Measurements from ENCODE around the gene TDRD1. TPM values are rescaled to one million over a fixed set of nuclear protein-coding genes. Genes with fewer than 3 reads are reported as not detected.

The TDRD1 gene
- total and polyA plus RNA-seq, 2 donors from 2014 or later = 0.88 TPM; not detected in 1

DNA sequence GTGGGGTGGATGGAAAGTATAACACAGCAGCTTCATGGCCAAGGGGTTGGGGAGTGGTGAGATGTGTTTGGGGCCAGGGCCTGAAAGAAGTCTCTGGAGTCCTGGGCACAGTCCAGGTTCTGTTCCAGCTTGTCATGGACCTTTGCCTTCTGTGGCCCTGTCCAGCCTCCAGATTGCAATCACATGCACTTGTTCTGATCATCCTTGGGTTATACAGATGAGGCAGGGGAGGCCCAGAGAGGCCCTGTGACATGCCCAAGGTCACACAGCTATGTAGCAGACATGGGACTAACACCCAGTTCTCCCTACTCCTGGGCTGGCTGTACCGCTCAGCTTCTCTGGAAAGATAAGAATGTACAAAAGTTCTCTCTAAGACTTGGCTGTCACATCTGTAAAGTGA is 71.6 kb downstream of the TDRD1 start:
- intact Hi-C loops (cut with DNase I) = no loop called here

DNA sequence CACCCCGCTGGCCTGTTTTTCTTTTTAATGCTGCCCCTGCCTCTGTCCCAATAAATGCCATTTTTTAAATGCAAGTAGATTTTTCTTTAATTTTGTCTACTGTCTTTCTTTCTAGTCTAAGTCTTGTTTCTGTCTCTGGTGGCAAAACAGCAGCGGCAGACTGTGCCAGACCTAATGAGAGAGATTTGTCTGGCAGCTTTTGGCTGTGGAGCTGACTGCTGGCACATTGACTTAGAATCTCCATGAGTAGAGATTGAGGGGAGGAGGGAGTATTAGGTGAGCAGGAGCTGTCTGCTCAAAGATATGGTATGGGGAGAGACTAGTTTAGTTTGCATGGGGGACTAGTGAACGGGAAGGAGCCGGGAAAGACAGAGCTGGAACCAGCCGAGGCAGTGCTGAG is 72.9 kb downstream of the TDRD1 start:
- no peaks in the 10 kb centered on the region for H3K36me3 ChIP-seq (ENCODE audit: control insufficient read depth in 2 of 3, insufficient read depth in 3 of 3, low read length in 3 of 3)
- H3K9me3 ChIP-seq (ENCODE audit: control insufficient read depth in 2 of 3, insufficient read depth in 1 of 3, low read length in 3 of 3) = no peaks in the 10 kb centered on the region
- H3K9ac ChIP-seq (ENCODE audit: low read length in 3 of 3) = no peak overlapping the region
- TF ChIP-seq, protein P1, sequence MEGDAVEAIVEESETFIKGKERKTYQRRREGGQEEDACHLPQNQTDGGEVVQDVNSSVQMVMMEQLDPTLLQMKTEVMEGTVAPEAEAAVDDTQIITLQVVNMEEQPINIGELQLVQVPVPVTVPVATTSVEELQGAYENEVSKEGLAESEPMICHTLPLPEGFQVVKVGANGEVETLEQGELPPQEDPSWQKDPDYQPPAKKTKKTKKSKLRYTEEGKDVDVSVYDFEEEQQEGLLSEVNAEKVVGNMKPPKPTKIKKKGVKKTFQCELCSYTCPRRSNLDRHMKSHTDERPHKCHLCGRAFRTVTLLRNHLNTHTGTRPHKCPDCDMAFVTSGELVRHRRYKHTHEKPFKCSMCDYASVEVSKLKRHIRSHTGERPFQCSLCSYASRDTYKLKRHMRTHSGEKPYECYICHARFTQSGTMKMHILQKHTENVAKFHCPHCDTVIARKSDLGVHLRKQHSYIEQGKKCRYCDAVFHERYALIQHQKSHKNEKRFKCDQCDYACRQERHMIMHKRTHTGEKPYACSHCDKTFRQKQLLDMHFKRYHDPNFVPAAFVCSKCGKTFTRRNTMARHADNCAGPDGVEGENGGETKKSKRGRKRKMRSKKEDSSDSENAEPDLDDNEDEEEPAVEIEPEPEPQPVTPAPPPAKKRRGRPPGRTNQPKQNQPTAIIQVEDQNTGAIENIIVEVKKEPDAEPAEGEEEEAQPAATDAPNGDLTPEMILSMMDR (IDR thresholded peaks at IDR 0.05; ENCODE audit: borderline replicate concordance, extremely low read depth, insufficient read depth) = no peak
- FAIRE-seq = no peak
- no peaks in the 10 kb centered on the region for H3K4me1 ChIP-seq (ENCODE audit: control insufficient read depth in 2 of 3, insufficient read depth in 2 of 3, low read depth in 1 of 3, low read length in 3 of 3)
- no peak overlapping the region for H3K27ac ChIP-seq (ENCODE audit: low read depth in 2 of 2, low read length in 2 of 2)
- H3K4me3 ChIP-seq (ENCODE audit: low read length in 3 of 3) = no peak overlapping the region
- no peaks in the 10 kb centered on the region for H3K27me3 ChIP-seq (ENCODE audit: control insufficient read depth, insufficient read depth, low read length)
- no peak for DNase-seq
- intact Hi-C loops (cut with DNase I) = no loop called here

More for the DNA sequence above, 71.6 kb downstream of the TDRD1 start:
- no peaks in the 10 kb centered on the region for H3K4me1 ChIP-seq (ENCODE audit: control insufficient read depth in 2 of 3, insufficient read depth in 2 of 3, low read depth in 1 of 3, low read length in 3 of 3)
- DNase-seq (no peak), FAIRE-seq (no peak)
- no peaks in the 10 kb centered on the region for H3K27me3 ChIP-seq (ENCODE audit: control insufficient read depth, insufficient read depth, low read length)
- H3K36me3 ChIP-seq (ENCODE audit: control insufficient read depth in 2 of 3, insufficient read depth in 3 of 3, low read length in 3 of 3) = no peaks in the 10 kb centered on the region
- H3K9me3 ChIP-seq (ENCODE audit: control insufficient read depth in 2 of 3, insufficient read depth in 1 of 3, low read length in 3 of 3) = no peaks in the 10 kb centered on the region
- no peak overlapping the region for H3K4me3 ChIP-seq (ENCODE audit: low read length in 3 of 3)
- TF ChIP-seq, protein P1 (IDR thresholded peaks at IDR 0.05; ENCODE audit: borderline replicate concordance, extremely low read depth, insufficient read depth) = no peak
- no peak overlapping the region for H3K9ac ChIP-seq (ENCODE audit: low read length in 3 of 3)
- no peak overlapping the region for H3K27ac ChIP-seq (ENCODE audit: low read depth in 2 of 2, low read length in 2 of 2)

DNA sequence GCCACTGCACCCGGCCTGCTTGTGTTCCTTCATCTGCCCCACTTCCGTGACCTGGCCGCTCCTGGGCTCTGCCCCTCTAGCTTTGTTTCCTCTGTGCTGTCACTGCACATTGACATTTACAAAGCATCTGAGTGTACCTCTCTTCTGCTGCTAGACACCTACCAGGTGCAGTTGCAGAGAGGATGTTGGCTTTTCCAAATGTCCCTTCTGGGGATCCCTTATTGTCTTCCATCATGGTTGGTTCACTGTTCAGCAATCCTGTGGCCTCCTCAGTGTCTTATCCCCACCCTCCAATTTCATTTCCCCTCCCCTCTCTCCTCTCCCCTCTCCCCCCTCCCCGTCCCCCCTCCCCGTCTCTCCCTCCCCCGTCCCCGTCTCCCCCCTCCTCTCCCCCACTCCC is 73.7 kb downstream of the TDRD1 start:
- Histone ChIP-seq H3K9me3 (ENCODE audit: control insufficient read depth in 2 of 3, insufficient read depth in 1 of 3, low read length in 3 of 3) (no peaks in the 10 kb centered on the region), H3K4me3 (ENCODE audit: low read length in 3 of 3) (no peak overlapping the region), H3K27me3 (ENCODE audit: control insufficient read depth, insufficient read depth, low read length) (no peaks in the 10 kb centered on the region), H3K4me1 (ENCODE audit: control insufficient read depth in 2 of 3, insufficient read depth in 2 of 3, low read depth in 1 of 3, low read length in 3 of 3) (no peaks in the 10 kb centered on the region), H3K27ac (ENCODE audit: low read depth in 2 of 2, low read length in 2 of 2) (no peak overlapping the region), H3K36me3 (ENCODE audit: control insufficient read depth in 2 of 3, insufficient read depth in 3 of 3, low read length in 3 of 3) (no peaks in the 10 kb centered on the region), H3K9ac (ENCODE audit: low read length in 3 of 3) (no peak overlapping the region)
- TF ChIP-seq, protein P1 (IDR thresholded peaks at IDR 0.05; ENCODE audit: borderline replicate concordance, extremely low read depth, insufficient read depth) = no peak
- intact Hi-C loops (cut with DNase I) = no loop called here
- FAIRE-seq (no peak), DNase-seq (no peak)

- TF ChIP-seq, protein P1 (IDR thresholded peaks at IDR 0.05; ENCODE audit: borderline replicate concordance, extremely low read depth, insufficient read depth) = no peak
- no peak for FAIRE-seq
- no peaks in the 10 kb centered on the region for H3K36me3 ChIP-seq (ENCODE audit: control insufficient read depth in 2 of 3, insufficient read depth in 3 of 3, low read length in 3 of 3)
- H3K4me3 ChIP-seq (ENCODE audit: low read length in 3 of 3) = no peak overlapping the region
- H3K27me3 ChIP-seq (ENCODE audit: control insufficient read depth, insufficient read depth, low read length) = no peaks in the 10 kb centered on the region
- H3K9ac ChIP-seq (ENCODE audit: low read length in 3 of 3) = no peak overlapping the region
- no peak overlapping the region for H3K27ac ChIP-seq (ENCODE audit: low read depth in 2 of 2, low read length in 2 of 2)
- no peaks in the 10 kb centered on the region for H3K4me1 ChIP-seq (ENCODE audit: control insufficient read depth in 2 of 3, insufficient read depth in 2 of 3, low read depth in 1 of 3, low read length in 3 of 3)
- H3K9me3 ChIP-seq (ENCODE audit: control insufficient read depth in 2 of 3, insufficient read depth in 1 of 3, low read length in 3 of 3) = no peaks in the 10 kb centered on the region
- intact Hi-C loops (cut with DNase I) = no loop called here
- no peak for DNase-seq
These were observed 76.1 kb downstream of the TDRD1 start for GRCh38 chr10:114255227-114255626.
